Astrocyte (in vitro differentiated cells and primary cell): ENCODE measurements around the gene CENPU.

Experiments used
- CTCF ChIP-seq: IDR thresholded peaks from 2 replicates; pipeline ENCODE4 v1.5.1; 2011; ENCODE audit warnings: low read depth, mild to moderate bottlenecking, inconsistent platforms, low read length, moderate library complexity; ENCODE audit not compliant: insufficient read depth
- EZH2 ChIP-seq: IDR thresholded peaks from 2 replicates; pipeline ENCODE4 v1.6.1; 2012; ENCODE audit warnings: mild to moderate bottlenecking, low read length, inconsistent platforms; ENCODE audit not compliant: insufficient read depth

DNA sequence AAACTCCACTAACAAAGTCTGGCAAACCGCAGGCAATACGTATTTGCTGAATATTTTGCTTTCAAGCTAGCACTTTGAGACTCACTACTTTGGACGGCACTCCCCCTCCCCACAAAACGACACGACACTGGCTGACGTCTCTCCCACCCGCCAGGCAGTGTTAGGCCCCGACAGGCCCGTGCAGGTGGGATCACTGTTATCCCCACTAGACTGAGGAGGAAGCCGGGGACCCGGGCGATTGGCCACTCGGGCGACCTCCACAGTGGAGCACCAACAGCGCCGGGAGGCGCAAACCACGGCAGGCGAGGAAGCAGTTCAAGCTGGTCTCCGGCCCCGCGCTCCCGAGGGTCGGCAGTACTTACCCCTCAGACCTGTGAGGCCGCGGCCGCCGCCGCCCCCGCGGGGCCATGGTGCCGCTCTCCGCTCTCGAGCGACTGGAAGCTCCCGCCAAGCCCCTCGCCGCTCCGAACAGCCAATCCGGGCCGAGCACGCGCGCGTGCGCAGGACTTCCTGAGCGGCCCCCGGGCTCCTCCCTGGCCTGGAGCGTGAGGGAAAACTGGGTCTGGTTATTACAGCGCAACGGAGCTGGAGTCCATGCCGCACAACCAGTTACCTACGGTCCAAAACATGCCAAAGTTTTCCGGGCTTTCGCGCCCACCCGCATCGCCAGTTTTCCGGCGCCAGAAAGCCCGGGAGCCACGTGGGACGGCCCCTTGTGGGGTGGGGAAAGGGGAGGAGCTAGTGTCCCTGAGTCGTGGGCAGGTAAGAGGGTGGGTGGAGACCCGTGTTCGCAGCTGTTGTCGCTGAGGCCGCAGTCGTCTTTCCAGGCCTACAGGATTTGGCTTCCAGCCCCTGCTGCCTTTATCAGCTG lies at the start of gene CENPU:
- TF ChIP-seq CTCF (no peak), EZH2 (no peak)
